GM19239 (cell line): ENCODE data around the gene NPFFR2.
"Not testable (repeated sequence)": the region's sequence is repeated elsewhere in the genome, so short reads cannot be mapped to it uniquely, and the experiment has no call there.

ENCODE experiments used
- DNase-seq: peaks from one replicate; pipeline ENCODE4 v3.0.0; 2011; ENCODE audit warnings: low spot score; ENCODE audit not compliant: insufficient read length
- FAIRE-seq: peaks from 2 replicates; lab custom pipeline; 2011; peaks lifted over from hg19 to GRCh38; lab: Jason Lieb, UNC

The NPFFR2 gene

GRCh38 chr4:72031868-72032608, at the start of gene NPFFR2:
Gene NPFFR2, plus strand, starts transcription at chr4:72032000. Its CDS starts 96,592 bp downstream, at chr4:72128592.
- DNase-seq: no peak
- no peak for FAIRE-seq

GRCh38 chr4:71992571-71993312, 39.1 kb upstream of the NPFFR2 start:
- no peak for DNase-seq
- FAIRE-seq: no peak

DNA sequence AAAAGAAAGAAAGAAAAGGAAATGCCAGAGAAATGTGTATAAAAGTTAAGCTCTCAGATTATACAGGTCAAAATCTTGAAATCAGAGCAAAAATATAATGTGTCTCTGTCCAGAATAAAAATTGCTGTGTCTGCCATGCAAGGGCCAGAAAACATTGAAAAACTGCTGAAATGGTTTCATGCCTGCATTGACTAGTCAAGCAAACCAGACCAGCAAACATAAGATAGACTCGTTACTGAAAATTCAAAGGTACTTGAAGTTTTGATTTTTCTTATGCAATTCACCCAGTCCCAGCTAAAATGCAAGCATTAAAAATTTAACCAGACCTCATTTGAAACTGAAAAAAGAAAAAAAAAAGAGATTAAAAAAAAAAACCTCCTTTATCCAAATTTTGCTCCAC, 37.2 kb upstream of the NPFFR2 start:
- DNase-seq (no peak), FAIRE-seq (no peak)

- FAIRE-seq (no peak), DNase-seq (no peak)
Observed at GRCh38 chr4:71995297-71995696, 36.5 kb upstream of the NPFFR2 start.

- FAIRE-seq: no peak
- no peak for DNase-seq
Observed at GRCh38 chr4:72006586-72006985, 25.2 kb upstream of the NPFFR2 start.

DNA sequence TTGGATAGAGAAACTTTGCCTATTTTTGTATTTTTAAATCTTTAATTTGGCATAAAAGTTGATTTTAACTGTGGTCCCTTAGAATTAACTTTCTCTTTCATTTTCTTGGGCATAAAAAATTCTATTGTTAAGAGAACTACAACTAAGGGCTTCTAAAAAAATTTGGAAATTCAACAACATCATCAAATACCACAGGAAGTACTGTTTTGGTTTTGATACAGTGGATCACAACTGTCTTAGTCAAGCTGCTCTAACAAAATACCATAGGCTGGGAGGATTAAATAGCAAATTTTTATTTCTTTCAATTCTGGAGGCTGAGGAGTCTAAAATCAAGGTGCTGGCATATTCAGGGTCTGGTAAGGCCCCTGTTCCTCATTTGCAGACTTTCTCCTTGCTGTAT, 19.9 kb upstream of the NPFFR2 start:
- FAIRE-seq (no peak), DNase-seq (no peak)

DNA sequence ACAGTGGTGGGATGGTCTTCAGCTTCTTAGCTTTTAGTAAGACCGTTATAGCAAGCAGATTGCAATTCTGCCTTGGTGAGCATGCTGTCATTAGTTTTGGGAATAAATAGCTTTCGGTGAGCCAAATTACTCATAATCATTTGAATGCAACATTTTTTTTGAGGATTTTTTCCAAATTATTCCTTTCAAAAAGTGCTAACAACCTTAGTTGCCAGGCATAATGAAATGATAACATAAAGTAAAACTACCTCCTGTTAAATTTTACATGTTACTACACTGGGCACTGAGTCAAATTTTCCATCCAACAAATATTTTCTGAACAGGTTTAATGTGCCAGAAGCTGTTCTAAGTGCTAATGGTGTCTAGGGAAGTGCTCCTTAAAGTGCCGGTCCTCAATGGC, 15.8 kb upstream of the NPFFR2 start:
- DNase-seq: no peak
- no peak for FAIRE-seq

DNA sequence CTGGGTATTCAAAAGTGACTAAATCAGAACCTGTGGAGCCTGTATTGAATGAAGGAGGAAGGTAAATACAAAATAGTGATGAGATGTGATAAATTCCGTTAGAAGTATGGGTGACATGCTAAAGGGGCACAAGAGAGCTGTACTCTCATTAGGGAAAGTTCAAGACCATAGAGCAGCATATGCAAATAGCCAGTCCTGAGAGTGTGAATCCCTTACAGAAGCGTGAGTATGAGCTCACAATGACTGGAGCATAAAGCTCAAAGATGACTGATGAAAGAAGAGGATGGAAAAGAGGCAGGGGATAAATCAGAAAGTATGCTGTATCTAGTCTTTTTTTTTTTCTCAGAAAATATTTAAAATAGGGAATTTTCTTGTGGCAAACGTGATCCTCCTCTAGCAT, 12.1 kb upstream of the NPFFR2 start:
- no peak for DNase-seq
- no peak for FAIRE-seq

- no peak for FAIRE-seq
- DNase-seq: no peak
Observed at GRCh38 chr4:72022553-72022952, 9.2 kb upstream of the NPFFR2 start.

- FAIRE-seq (no peak), DNase-seq (no peak)
Observed at GRCh38 chr4:72055566-72055965, 23.8 kb downstream of the NPFFR2 start.

DNA sequence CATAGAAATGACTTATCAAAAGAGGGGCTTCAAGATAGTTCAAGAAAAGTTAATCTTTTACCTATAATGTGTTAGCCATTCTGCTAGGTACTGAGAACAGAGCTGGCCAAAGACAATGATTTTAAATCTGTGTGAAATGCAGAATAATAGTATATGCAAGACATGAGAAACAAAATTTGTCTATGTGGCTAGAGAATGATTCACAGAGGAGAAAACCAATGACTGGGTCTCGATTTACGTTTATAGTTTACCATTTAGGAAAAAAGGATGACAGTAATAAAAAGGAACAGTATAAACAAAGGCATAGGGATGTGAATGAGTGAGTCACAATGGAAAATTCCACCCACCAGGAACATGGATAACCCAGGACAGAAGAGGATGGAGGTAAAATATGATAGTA, 31.9 kb downstream of the NPFFR2 start:
- DNase-seq (no peak), FAIRE-seq (no peak)

- FAIRE-seq (no peak), DNase-seq (no peak)
Observed at GRCh38 chr4:72067051-72067450, 35.3 kb downstream of the NPFFR2 start.

DNA sequence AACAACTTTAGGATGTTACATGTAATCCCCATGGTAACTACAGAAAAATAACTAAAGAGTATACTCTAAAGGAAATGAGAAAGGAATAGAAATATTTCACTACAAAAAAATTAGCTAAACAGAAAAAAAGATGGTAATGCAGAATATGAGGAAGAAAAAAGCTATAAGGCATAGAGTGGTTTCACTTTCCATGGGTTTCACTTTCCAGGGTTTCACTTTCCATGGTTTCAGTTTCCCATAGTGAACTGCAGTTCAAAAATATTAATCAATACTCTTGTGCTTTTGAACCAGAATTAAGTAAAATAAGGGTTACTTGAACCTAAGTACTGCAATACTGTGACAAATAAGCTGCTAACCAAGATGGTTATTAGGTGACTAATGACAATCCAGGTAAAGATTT, 42.0 kb downstream of the NPFFR2 start:
- no peak for FAIRE-seq
- DNase-seq: no peak

- DNase-seq: no peak
- no peak for FAIRE-seq
Observed at GRCh38 chr4:72076562-72076961, 44.8 kb downstream of the NPFFR2 start.

DNA sequence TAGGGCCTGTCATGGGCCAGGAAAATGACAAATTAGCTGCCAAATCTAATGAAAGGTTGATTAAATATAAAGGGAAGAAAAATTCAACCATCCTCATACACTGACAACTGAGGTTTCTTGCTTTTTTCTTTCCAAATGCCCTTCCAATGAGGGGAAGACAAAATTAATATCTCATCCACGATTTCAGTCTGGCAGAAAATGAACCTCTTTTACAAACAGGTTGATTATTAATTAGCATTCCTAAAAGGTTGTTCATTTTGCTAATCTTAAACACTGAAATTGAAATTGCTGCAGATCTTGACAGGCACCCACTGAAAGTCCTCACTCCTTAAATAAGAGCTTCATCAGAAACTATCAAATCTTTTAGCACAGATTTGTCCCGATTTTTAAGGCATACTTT, 45.5 kb downstream of the NPFFR2 start:
- FAIRE-seq: no peak
- DNase-seq: no peak

- DNase-seq: no peak
- peak; percentile 79 for FAIRE-seq
Observed at GRCh38 chr4:72084587-72085011, 52.8 kb downstream of the NPFFR2 start.

DNA sequence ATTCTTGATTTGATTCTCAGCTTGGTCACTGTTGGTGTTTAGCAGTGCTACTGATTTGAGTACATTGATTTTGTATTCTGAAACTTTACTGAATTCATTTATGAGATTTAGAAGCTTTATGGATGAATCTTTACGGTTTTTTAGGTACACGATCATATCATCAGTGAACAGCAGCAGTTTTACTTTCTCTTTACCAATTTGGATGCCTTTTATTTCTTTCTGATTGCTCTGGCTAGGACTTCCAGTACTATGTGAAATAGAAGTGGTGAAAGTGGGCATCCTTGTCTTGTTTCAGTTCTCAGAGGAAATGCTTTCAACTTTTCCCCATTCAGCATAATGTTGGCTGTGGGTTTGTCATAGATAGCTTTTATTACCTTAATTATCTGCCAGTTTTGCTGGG, 58.8 kb downstream of the NPFFR2 start:
- DNase-seq: not testable (repeated sequence)
- peak; percentile 8 for FAIRE-seq

- DNase-seq (no peak), FAIRE-seq (no peak)
Observed at GRCh38 chr4:72094059-72094797, 62.4 kb downstream of the NPFFR2 start.

DNA sequence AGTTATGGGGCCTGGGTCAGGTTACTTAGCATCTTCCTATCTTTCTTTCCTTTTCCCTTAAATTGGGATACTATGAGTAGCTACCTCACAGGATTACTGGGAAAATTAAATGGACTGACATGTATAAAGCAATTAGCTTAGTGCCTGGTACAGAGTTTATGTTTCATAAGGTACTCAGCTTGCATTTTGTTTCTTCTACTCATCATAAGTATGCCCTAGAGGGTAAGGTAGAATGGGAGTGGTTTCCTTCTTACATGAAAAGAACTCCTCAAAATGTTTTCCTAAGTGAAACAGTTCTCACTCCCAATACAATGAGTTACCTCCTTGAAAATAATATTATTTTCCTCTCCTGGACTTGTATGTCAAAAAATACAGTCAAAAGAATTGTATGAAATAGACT, 75.7 kb downstream of the NPFFR2 start:
- FAIRE-seq: no peak
- DNase-seq: no peak

DNA sequence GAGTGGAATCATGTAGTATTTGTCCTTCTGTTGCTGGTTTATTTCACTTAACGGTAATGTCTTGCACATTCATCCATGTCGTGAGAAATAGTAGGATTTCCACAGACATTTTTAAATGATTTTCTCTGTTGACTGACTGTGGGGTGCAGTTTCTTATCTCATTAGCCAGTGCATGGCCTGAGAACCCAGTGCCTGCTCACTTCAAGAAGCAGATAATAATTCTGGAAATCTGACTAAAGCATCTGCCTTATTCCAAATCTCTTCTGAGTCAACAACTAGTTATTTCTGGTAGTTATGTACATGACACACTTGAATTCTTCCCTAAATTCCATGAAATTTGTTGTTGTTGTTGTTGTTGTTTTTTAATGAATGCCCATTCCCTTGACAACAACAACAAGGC, 77.6 kb downstream of the NPFFR2 start:
- FAIRE-seq (no peak), DNase-seq (no peak)

- DNase-seq (no peak), FAIRE-seq (no peak)
Observed at GRCh38 chr4:72109959-72110497, 78.2 kb downstream of the NPFFR2 start.
